GM13976 (cell line): ENCODE data around the gene SEMA5A.

Experiments used
- DNase-seq: peaks from one replicate; pipeline ENCODE4 v3.0.0; 2012; ENCODE audit warnings: low spot score
- CTCF ChIP-seq: IDR thresholded peaks from 2 replicates; pipeline ENCODE4 v1.5.1; 2012; ENCODE audit warnings: borderline replicate concordance, mild to moderate bottlenecking; ENCODE audit not compliant: insufficient read depth; ENCODE audit errors: extremely low read depth, missing control alignments, control extremely low read depth
- in situ Hi-C: fragments of 300-500 bp; cut with MboI; formaldehyde crosslinking; loops from one replicate; pipeline ENCODE4 v1.12.0; 2022; ENCODE audit warnings: low sequenced_read_pairs, mixed read lengths, inconsistent platforms; ENCODE audit not compliant: unreplicated experiment

SEMA5A gene

GRCh38 chr5:9244417-9244816, 301.5 kb downstream of the SEMA5A start:
- in situ Hi-C loops: no loop called here
- no peak for TF ChIP-seq CTCF
- DNase-seq: no peak

GRCh38 chr5:9241479-9242305, 304.2 kb downstream of the SEMA5A start:
- in situ Hi-C loops: no loop called here
- DNase-seq: no peak
- TF ChIP-seq CTCF: no peak

- TF ChIP-seq CTCF: no peak
- in situ Hi-C loops: no loop called here
- no peak for DNase-seq
Observed at GRCh38 chr5:9240431-9240830, 305.4 kb downstream of the SEMA5A start.

GRCh38 chr5:9239626-9240025, 306.2 kb downstream of the SEMA5A start:
- no peak for DNase-seq
- in situ Hi-C loops: no loop called here
- no peak for TF ChIP-seq CTCF

- TF ChIP-seq CTCF: no peak
- in situ Hi-C loops: no loop called here
- no peak for DNase-seq
Observed at GRCh38 chr5:9239071-9239470, 306.8 kb downstream of the SEMA5A start.

- TF ChIP-seq CTCF: no peak
- in situ Hi-C loops: no loop called here
- no peak for DNase-seq
Observed at GRCh38 chr5:9233712-9234111, 312.2 kb downstream of the SEMA5A start.
